Keratinocyte (primary cell): Measurements from ENCODE around the gene TMEM54.

Source experiments
- CTCF ChIP-seq, 3 experiments: IDR thresholded peaks in 1 of 3; conservative IDR thresholded peaks in 1 of 3; optimal IDR thresholded peaks in 1 of 3; 2 replicates in 2 of 3; 3 replicates in 1 of 3; pipeline versions ENCODE3 to v1.5.1; 2011; ENCODE audit warnings: low read length in 3 of 3, mild to moderate bottlenecking in 3 of 3, moderate library complexity in 2 of 3, control low read depth in 1 of 3, inconsistent platforms in 1 of 3; ENCODE audit not compliant: insufficient read depth in 2 of 3; ENCODE audit errors: extremely low read depth in 1 of 3
- EZH2 ChIP-seq: IDR thresholded peaks from one replicate; pipeline ENCODE4 v1.6.1; 2012; ENCODE audit warnings: inconsistent platforms, mild to moderate bottlenecking, low read length, moderate library complexity

GRCh38 chr1:32886828-32887414 is 14.3 kb downstream of the TMEM54 start:
- TF ChIP-seq EZH2 (no peak), CTCF (optimal IDR thresholded peaks at IDR 0.05 in 1 of 3, IDR thresholded peaks at IDR 0.05 in 1 of 3, conservative IDR thresholded peaks at IDR 0.05 in 1 of 3; ENCODE audit: extremely low read depth in 1 of 3, insufficient read depth in 2 of 3, low read length in 3 of 3) (no peak)
